ENCODE data around the gene DHX30. TPM values are rescaled to one million over a fixed set of nuclear protein-coding genes. Genes with fewer than 3 reads are reported as not detected.
"Not testable (repeated sequence)": the region's sequence is repeated elsewhere in the genome, so short reads cannot be mapped to it uniquely, and the experiment has no call there.

The DHX30 gene
- total RNA-seq, 1 experiment from 2014 or later = 78.6 TPM

DNA sequence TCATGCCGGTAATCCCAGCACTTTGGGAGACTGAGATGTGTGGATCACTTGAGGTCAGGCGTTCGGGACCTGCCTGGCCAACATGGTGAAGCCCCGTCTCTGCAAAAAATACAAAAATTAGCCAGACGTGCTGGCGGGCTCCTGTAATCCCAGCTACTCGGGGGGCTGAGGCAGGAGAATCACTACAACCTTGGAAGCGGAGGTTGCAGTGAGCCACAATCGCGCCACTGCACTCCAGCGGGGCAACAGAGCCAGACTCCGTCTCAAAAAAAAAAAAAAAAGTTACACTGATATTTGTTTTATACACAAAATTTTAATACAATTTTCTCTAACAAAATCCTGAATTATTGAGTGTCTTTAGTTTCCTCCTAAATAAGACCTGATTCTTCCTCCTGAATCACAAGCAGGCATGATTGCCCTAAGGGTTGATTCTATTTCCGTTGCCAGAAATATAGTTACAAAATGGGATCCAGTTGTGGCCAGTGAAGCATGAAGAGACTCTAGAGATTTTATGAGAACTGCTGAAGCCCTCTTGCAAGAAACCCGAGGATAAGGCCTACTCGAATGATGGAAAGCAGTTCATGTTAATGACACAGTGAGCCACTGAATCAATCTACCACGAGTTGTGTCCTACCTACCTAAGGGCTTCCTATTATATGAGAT is 11.6 kb upstream of the DHX30 start:
- Histone ChIP-seq H3K27me3 (no peaks in the 10 kb centered on the region), H3K9me3 (replicated peaks) (no peaks in the 10 kb centered on the region; the same call in 1 of the 2 replicates), H3K4me3 (no peak overlapping the region), H3K4me1 (no peaks in the 10 kb centered on the region), H3K27ac (no peak overlapping the region), H3K36me3 (no peaks in the 10 kb centered on the region)
- DNase-seq = no peak

- no peaks in the 10 kb centered on the region; the same call in 1 of the 2 replicates for H3K9me3 ChIP-seq (replicated peaks)
- no peaks in the 10 kb centered on the region for H3K27me3 ChIP-seq
- no peaks in the 10 kb centered on the region for H3K36me3 ChIP-seq
- no peak overlapping the region for H3K4me3 ChIP-seq
- no peaks in the 10 kb centered on the region for H3K4me1 ChIP-seq
- no peak for DNase-seq
- H3K27ac ChIP-seq = no peak overlapping the region
Observed at GRCh38 chr3:47792699-47793098, 10.2 kb upstream of the DHX30 start.

GRCh38 chr3:47794544-47794943 is 8.4 kb upstream of the DHX30 start:
- H3K36me3 ChIP-seq = no peaks in the 10 kb centered on the region
- H3K9me3 ChIP-seq (replicated peaks) = no peaks in the 10 kb centered on the region; the same call in 1 of the 2 replicates
- no peak overlapping the region for H3K4me3 ChIP-seq
- no peak for DNase-seq
- no peak overlapping the region for H3K27ac ChIP-seq
- no peaks in the 10 kb centered on the region for H3K4me1 ChIP-seq
- H3K27me3 ChIP-seq = no peaks in the 10 kb centered on the region

DNA sequence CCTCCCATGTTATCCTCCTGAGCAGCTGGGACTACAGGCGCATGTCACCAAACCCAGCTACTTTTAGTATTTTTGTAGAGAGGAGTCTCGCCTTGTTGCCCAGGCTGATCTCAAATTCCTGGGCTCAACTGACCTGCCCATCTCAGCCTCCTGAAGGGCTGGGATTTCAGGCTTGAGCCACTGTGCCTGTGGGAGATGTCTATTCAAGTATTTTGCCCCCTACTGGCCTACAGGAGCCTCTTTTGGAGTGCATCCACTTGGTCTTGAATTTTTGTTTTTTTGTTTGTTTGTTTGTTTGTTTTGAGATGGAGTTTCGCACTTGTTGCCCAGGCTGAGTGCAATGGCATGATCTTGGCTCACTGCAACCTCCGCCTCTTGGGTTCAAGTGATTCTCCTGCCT is 3.2 kb upstream of the DHX30 start:
- H3K9me3 ChIP-seq (replicated peaks) = no peaks in the 10 kb centered on the region
- H3K27ac ChIP-seq = no peak overlapping the region
- H3K36me3 ChIP-seq = no peaks in the 10 kb centered on the region
- peaks cover 12% of the 10 kb centered on the region for H3K4me1 ChIP-seq
- no peak overlapping the region for H3K4me3 ChIP-seq
- H3K27me3 ChIP-seq = no peaks in the 10 kb centered on the region
- DNase-seq = no peak

- Histone ChIP-seq H3K27ac (peak overlapping the region; percentile 100), H3K4me3 (peak overlapping the region; percentile 97), H3K9me3 (replicated peaks) (no peaks in the 10 kb centered on the region), H3K27me3 (no peaks in the 10 kb centered on the region), H3K36me3 (peaks cover 5% of the 10 kb centered on the region; the same call in 1 of the 2 replicates), H3K4me1 (peaks cover 12% of the 10 kb centered on the region)
- no peak for DNase-seq
Observed at GRCh38 chr3:47803480-47804025, 615 bp downstream of the DHX30 start.

GRCh38 chr3:47804577-47804976 is 1.6 kb downstream of the DHX30 start:
- H3K9me3 ChIP-seq (replicated peaks) = no peaks in the 10 kb centered on the region
- H3K27ac ChIP-seq = no peak overlapping the region
- H3K27me3 ChIP-seq = no peaks in the 10 kb centered on the region
- peaks cover 12% of the 10 kb centered on the region for H3K4me1 ChIP-seq
- no peak for DNase-seq
- H3K4me3 ChIP-seq = no peak overlapping the region
- H3K36me3 ChIP-seq = peaks cover 7% of the 10 kb centered on the region

DNA sequence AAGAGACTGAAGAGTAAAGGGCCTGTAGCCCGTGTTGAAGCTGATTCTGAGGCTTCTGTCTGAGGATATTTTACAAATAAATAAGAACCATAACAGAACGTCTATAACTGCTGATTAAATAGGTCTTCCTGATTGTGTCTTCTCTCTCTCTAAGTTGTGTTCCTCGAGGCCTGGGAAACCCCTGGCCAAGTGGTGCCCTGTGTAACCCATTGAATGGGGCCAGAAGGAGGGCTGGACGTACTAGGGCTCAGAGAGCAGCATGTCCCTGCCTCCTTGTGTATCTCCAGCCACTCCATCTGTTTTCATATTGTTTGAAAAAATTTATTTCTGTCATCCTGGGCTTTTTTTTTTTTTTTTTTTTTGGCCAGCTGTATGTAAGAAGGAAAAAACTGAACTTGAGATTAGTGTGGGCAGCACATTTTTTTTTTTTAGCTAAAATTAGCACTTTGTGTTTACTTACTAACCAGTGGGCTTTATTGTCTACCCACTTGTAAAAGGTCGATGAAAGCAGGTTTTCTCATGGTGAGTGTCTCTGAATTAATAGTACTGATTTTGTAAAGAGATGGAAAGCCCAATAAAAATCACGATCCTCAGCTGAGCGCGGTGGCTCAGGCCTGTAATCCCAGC is 10.7 kb downstream of the DHX30 start:
- no peaks in the 10 kb centered on the region for H3K4me1 ChIP-seq
- H3K27me3 ChIP-seq = no peaks in the 10 kb centered on the region
- DNase-seq = no peak
- H3K9me3 ChIP-seq (replicated peaks) = no peaks in the 10 kb centered on the region
- H3K36me3 ChIP-seq = peaks cover 24% of the 10 kb centered on the region
- H3K27ac ChIP-seq = no peak overlapping the region
- H3K4me3 ChIP-seq = no peak overlapping the region

DNA sequence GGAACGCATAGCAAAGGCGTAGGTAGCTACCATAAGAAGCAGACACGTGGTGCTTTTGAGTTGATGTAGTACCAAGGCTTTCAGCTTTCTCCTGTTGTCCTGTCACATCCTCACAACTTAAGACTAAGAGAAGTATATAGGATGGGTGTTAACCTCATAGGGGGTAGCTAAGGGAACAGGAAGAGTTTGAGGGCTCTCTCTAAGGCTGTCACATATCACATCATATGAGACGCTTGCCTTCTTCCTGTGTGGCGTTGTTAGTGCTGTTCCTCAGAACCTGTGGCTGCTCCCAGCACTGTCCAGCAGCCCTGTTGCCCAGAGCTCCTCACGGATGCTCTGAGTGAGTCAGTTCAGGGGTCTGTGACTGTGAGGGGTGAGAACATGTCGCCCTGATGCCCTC is 14.7 kb downstream of the DHX30 start:
- Histone ChIP-seq H3K9me3 (replicated peaks) (no peaks in the 10 kb centered on the region), H3K4me3 (no peak overlapping the region), H3K36me3 (no peaks in the 10 kb centered on the region; the same call in 1 of the 2 replicates), H3K27me3 (no peaks in the 10 kb centered on the region), H3K27ac (no peak overlapping the region), H3K4me1 (no peaks in the 10 kb centered on the region)
- no peak for DNase-seq

DNA sequence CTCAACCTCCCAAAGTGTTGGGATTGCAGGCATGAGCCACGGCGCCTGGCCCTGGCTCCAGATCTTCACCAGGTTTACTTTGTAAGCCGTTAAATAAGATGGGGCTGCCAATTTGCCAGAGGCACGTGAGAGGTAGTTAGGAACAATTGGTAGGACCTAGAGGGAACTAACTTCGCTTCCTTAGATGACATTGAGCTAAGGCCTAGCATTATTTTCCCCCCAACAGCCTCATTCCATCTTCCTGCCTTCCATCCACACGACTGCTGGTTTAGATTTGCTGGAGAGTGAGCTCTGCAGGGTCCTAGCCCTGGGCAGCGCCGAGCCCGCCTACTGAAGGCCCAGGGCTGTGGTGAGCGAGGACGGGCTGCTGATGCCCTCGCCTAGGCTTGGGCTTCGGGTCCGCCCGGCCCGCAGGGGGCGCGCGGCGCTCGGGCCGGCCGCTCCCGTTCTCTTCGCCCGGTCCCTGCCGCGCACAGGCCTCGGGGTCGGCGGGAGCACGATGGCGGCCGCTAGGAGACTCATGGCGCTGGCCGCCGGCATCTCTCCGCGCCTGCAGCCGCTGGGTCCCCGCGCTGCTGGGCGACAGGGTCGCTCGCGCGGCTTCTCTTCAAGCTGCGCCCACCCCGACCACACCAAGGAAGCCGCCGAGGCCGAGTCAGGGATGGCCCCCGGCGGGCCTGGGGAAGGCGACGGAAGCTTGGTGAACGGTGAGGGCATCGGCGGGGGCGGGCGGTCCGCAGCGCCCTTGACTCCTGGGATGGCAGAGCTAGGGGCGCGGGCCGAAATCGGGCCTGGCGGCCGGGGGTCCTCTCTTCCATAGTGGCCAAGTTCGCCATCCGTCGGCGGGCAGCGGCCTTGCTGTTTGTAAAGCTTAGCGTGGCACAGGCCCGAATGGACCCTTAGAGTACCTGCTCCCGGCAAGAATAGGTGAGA is 21.9 kb downstream of the DHX30 start:
- H3K9me3 ChIP-seq (replicated peaks) = no peaks in the 10 kb centered on the region
- peak overlapping the region; percentile 69 for H3K27ac ChIP-seq
- peak; percentile 84 to 92 for DNase-seq
- H3K27me3 ChIP-seq = no peaks in the 10 kb centered on the region
- H3K36me3 ChIP-seq = peaks cover 25% of the 10 kb centered on the region
- peak overlapping the region; percentile 72 for H3K4me3 ChIP-seq
- peaks cover 3% of the 10 kb centered on the region; the same call in 1 of the 2 replicates for H3K4me1 ChIP-seq

DNA sequence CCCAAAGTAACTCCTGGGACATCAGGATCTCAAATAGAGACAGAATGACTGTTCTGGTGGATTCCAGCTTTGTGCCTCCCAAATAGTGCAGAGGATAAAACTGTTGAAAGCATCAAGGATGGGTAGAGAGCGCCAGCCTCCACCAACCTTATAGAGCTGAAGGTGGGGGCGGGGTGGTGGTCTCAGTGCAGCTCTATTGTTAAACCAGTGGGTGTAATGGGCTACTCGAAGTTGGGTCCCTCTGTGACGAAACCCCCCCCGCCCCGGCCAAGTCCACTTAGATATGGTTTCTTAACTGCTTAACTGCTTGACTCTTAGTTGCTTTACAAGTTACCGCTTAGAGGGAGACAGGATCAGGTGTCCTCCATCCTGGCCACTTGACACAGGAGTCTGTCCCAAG is 22.7 kb downstream of the DHX30 start:
- no peaks in the 10 kb centered on the region for H3K27me3 ChIP-seq
- peaks cover 3% of the 10 kb centered on the region; the same call in 1 of the 2 replicates for H3K4me1 ChIP-seq
- peak overlapping the region; percentile 69 for H3K27ac ChIP-seq
- peak overlapping the region; percentile 72 for H3K4me3 ChIP-seq
- peaks cover 30% of the 10 kb centered on the region for H3K36me3 ChIP-seq
- no peak for DNase-seq
- H3K9me3 ChIP-seq (replicated peaks) = no peaks in the 10 kb centered on the region

DNA sequence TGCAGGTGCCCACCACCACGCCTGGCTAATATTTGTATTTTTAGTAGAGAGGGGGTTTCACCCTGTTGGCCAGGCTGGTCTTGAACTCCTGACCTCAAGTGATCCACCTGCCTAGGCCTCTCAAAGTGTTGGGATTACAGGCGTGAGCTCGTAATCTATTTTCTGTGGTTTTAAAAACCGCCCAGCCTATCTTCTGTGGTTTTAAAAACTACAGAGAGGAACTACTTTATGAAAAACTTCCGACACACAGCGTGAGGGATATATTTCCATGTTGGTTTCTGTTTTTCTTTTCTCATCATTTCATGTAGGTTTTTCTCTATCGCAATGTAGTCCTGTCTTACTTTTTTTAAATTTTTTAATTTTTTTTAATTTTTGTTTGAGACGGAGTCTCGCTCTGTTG is 26.5 kb downstream of the DHX30 start:
- H3K9me3 ChIP-seq (replicated peaks); H3K4me1 ChIP-seq; DNase-seq; H3K27me3 ChIP-seq; H3K4me3 ChIP-seq; H3K27ac ChIP-seq: not testable (repeated sequence)
- H3K36me3 ChIP-seq = peaks cover 58% of the 10 kb centered on the region

DNA sequence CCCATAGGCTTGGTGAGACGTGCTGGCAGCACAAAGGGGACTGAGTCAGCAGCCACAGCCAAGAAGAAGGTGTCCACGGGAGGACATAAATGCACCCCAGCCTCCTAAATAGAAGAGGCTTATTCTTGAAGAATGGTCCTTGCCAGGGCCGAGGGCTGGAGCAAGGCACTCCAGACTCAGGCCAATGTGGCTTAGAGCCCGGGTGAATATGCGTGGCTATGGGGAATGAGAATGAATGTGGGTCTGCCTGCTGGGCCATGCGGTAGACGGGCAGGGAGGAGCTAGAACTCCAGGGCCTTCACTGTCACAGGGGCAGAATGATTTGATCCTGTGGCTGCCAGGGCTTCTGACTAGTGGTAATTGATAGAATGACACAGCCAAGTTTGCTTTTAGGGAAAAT is 34.0 kb downstream of the DHX30 start:
- DNase-seq = no peak
- no peak overlapping the region for H3K27ac ChIP-seq
- no peak overlapping the region for H3K4me3 ChIP-seq
- H3K4me1 ChIP-seq = no peaks in the 10 kb centered on the region
- peaks cover 64% of the 10 kb centered on the region for H3K36me3 ChIP-seq
- H3K9me3 ChIP-seq (replicated peaks) = no peaks in the 10 kb centered on the region
- no peaks in the 10 kb centered on the region for H3K27me3 ChIP-seq

DNA sequence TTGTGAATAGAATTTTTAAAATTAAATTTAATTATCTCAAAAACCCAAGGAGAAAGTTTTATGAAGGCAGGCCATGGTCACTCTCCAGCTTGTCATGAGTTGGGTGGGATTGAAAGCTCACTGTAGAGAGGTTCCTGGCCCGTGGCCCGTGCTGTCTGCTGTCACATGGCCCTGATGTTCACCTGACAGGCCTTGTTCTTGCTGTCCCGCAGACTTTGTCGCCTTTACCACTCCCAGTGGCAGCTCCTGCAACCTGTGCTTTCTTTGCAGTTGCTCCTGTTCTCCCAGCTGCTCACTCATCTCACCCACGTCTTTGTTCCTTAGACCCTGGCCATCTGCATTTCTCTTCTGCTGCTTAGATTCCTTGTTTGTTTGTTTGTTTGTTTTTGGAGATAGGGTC is 35.6 kb downstream of the DHX30 start:
- Histone ChIP-seq H3K27ac (no peak overlapping the region), H3K9me3 (replicated peaks) (no peaks in the 10 kb centered on the region), H3K4me3 (no peak overlapping the region), H3K4me1 (no peaks in the 10 kb centered on the region), H3K27me3 (no peaks in the 10 kb centered on the region), H3K36me3 (peaks cover 65% of the 10 kb centered on the region)
- no peak for DNase-seq

GRCh38 chr3:47841786-47842349 is 38.9 kb downstream of the DHX30 start:
- no peak overlapping the region for H3K27ac ChIP-seq
- no peak overlapping the region for H3K4me3 ChIP-seq
- no peak for DNase-seq
- no peaks in the 10 kb centered on the region for H3K9me3 ChIP-seq (replicated peaks)
- H3K36me3 ChIP-seq = peaks cover 79% of the 10 kb centered on the region
- H3K4me1 ChIP-seq = no peaks in the 10 kb centered on the region
- no peaks in the 10 kb centered on the region for H3K27me3 ChIP-seq

Measured in SJCRH30 (cell line).